Natural killer cell (primary cell): ENCODE measurements around the gene NGFR. TPM values are rescaled to one million over a fixed set of nuclear protein-coding genes. Genes with fewer than 3 reads are reported as not detected.

Source experiments
- ATAC-seq, 3 donors: fragments of 150-1000 bp in 2 of 3; fragments of 200-7000 bp in 1 of 3; cut with Tn5 transposase; 1 replicate in 1 of 3; 2 replicates in 2 of 3; pipeline ENCODE4 v1.10.0; 2021; ENCODE audit warnings: mild to moderate bottlenecking in 2 of 3, moderate library complexity in 2 of 3
- DNase-seq, 2 donors: peaks; one replicate each; pipeline versions ENCODE4 v3.0.0 to v3.0.0-alpha.2; 2013 to 2021; ENCODE audit warnings: mixed read lengths in 1 of 2
- H3K27ac ChIP-seq: one replicate; pipeline ENCODE4 v1.5.1; 2013; ENCODE audit warnings: mild to moderate bottlenecking, low read length
- H3K27me3 ChIP-seq: one replicate; pipeline ENCODE4 v1.6.1; 2013; ENCODE audit warnings: low read length; ENCODE audit not compliant: control insufficient read depth, insufficient read depth
- H3K36me3 ChIP-seq: one replicate; pipeline ENCODE4 v1.6.1; 2013; ENCODE audit warnings: low read length; ENCODE audit not compliant: control insufficient read depth, insufficient read depth
- H3K4me1 ChIP-seq: one replicate; pipeline ENCODE4 v1.6.1; 2013; ENCODE audit warnings: low read length; ENCODE audit not compliant: control insufficient read depth, insufficient read depth
- H3K4me3 ChIP-seq: one replicate; pipeline ENCODE4 v1.5.1; 2013; ENCODE audit warnings: low read length
- H3K9me3 ChIP-seq: one replicate; pipeline ENCODE4 v1.6.1; 2013; ENCODE audit warnings: low read length; ENCODE audit not compliant: control insufficient read depth, insufficient read depth
- H3K27ac Mint-ChIP-seq, 2 donors: one replicate each; pipeline ENCODE4 v1.8.0; 2022; ENCODE audit warnings: mild to moderate bottlenecking in 2 of 2, mixed read lengths in 2 of 2, moderate library complexity in 1 of 2
- H3K27me3 Mint-ChIP-seq, 2 donors: one replicate each; pipeline ENCODE4 v1.8.0; 2022; ENCODE audit warnings: low read depth in 2 of 2, mixed read lengths in 2 of 2
- H3K36me3 Mint-ChIP-seq: one replicate; pipeline ENCODE4 v1.8.0; 2022; ENCODE audit warnings: mixed read lengths
- H3K4me1 Mint-ChIP-seq, 2 donors: one replicate each; pipeline ENCODE4 v1.8.0; 2022; ENCODE audit warnings: mixed read lengths in 2 of 2
- H3K4me3 Mint-ChIP-seq: one replicate; pipeline ENCODE4 v1.8.0; 2022; ENCODE audit warnings: mild to moderate bottlenecking, moderate library complexity, mixed read lengths
- H3K9me3 Mint-ChIP-seq, 2 donors: one replicate each; pipeline ENCODE4 v1.8.0; 2022; ENCODE audit warnings: mixed read lengths in 2 of 2
- WGBS: methylation state at CpG from one replicate; pipeline ENCODE4 v1.1.7; 2013; ENCODE audit warnings: missing lambda C conversion rate; ENCODE audit not compliant: insufficient coverage; 5-methylcytosine and 5-hydroxymethylcytosine counted together
- intact Hi-C: fragments of 100-400 bp; cut with micrococcal nuclease; formaldehyde crosslinking; loops from one replicate; pipeline ENCODE4 v1.14.2; 2022
- total RNA-seq, 4 donors: library from RNA; stranded (reverse); fragments of 120-200 nt in 1 of 4; gene quantifications; one replicate each; pipeline versions ENCODE4 v1.2.3 to v1.2.4, GENCODE V29; 2013 to 2022
- TF ChIP-seq, protein P1 (sequence below): fragments of 200-600 bp; IDR thresholded peaks from one replicate; pipeline ENCODE4 v1.8.0; 2022; ENCODE audit warnings: antibody characterized with exemption

NGFR gene
- total RNA-seq, 3 donors from 2014 or later (not counting 1 experiment from before 2014, with no cell fraction given): 0.91 to 1.8 (median 1.2) TPM

GRCh38 chr17:49525831-49526741 is 31.0 kb downstream of the NGFR start:
- Histone ChIP-seq H3K4me3 (no peak overlapping the region), H3K27me3 (no peaks in the 10 kb centered on the region), H3K4me1 (peaks cover 9% of the 10 kb centered on the region), H3K27ac (no peak overlapping the region), H3K9me3 (no peaks in the 10 kb centered on the region), H3K36me3 (no peaks in the 10 kb centered on the region)
- TF ChIP-seq, protein P1, sequence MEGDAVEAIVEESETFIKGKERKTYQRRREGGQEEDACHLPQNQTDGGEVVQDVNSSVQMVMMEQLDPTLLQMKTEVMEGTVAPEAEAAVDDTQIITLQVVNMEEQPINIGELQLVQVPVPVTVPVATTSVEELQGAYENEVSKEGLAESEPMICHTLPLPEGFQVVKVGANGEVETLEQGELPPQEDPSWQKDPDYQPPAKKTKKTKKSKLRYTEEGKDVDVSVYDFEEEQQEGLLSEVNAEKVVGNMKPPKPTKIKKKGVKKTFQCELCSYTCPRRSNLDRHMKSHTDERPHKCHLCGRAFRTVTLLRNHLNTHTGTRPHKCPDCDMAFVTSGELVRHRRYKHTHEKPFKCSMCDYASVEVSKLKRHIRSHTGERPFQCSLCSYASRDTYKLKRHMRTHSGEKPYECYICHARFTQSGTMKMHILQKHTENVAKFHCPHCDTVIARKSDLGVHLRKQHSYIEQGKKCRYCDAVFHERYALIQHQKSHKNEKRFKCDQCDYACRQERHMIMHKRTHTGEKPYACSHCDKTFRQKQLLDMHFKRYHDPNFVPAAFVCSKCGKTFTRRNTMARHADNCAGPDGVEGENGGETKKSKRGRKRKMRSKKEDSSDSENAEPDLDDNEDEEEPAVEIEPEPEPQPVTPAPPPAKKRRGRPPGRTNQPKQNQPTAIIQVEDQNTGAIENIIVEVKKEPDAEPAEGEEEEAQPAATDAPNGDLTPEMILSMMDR: no peak
- Mint-ChIP-seq H3K27me3 (peaks cover 0 to 12% of the 10 kb centered on the region in 2 donors), H3K36me3 (no peaks in the 10 kb centered on the region), H3K27ac (no peak overlapping the region), H3K4me3 (no peak overlapping the region), H3K4me1 (no peaks in the 10 kb centered on the region), H3K9me3 (no peaks in the 10 kb centered on the region)
- intact Hi-C loops: no loop called here
- ATAC-seq (no peak), DNase-seq (peak in 1 of 2 donors; percentile 7)
- WGBS: 92% methylated on average over 24 of the region's 24 CpGs

GRCh38 chr17:49527927-49528651 is 33.0 kb downstream of the NGFR start:
- Mint-ChIP-seq H3K4me3 (no peak overlapping the region), H3K9me3 (no peaks in the 10 kb centered on the region), H3K36me3 (no peaks in the 10 kb centered on the region), H3K27ac (no peak overlapping the region), H3K4me1 (no peaks in the 10 kb centered on the region), H3K27me3 (peaks cover 13 to 21% of the 10 kb centered on the region in 2 donors)
- no peaks in the 10 kb centered on the region for H3K36me3 ChIP-seq
- no peak overlapping the region for H3K27ac ChIP-seq
- H3K27me3 ChIP-seq: no peaks in the 10 kb centered on the region
- H3K4me3 ChIP-seq: no peak overlapping the region
- no peak for ATAC-seq
- DNase-seq: peak in 1 of 2 donors; percentile 10
- intact Hi-C loops: no loop called here
- WGBS: 90% methylated on average over 11 of the region's 11 CpGs
- H3K9me3 ChIP-seq: no peaks in the 10 kb centered on the region
- H3K4me1 ChIP-seq: peaks cover 9% of the 10 kb centered on the region
- TF ChIP-seq, protein P1: no peak

GRCh38 chr17:49528966-49529365 is 33.9 kb downstream of the NGFR start:
- Histone ChIP-seq H3K27ac (no peak overlapping the region), H3K27me3 (no peaks in the 10 kb centered on the region), H3K9me3 (no peaks in the 10 kb centered on the region), H3K4me3 (no peak overlapping the region), H3K4me1 (peaks cover 2% of the 10 kb centered on the region), H3K36me3 (no peaks in the 10 kb centered on the region)
- no peaks in the 10 kb centered on the region for H3K9me3 Mint-ChIP-seq
- no peaks in the 10 kb centered on the region for H3K4me1 Mint-ChIP-seq
- no peaks in the 10 kb centered on the region for H3K36me3 Mint-ChIP-seq
- H3K27me3 Mint-ChIP-seq: peaks cover 15 to 29% of the 10 kb centered on the region in 2 donors
- peak in 1 of 2 donors; percentile 4 for DNase-seq
- no peak overlapping the region for H3K4me3 Mint-ChIP-seq
- TF ChIP-seq, protein P1: no peak
- H3K27ac Mint-ChIP-seq: no peak overlapping the region
- 90% methylated on average over 2 of the region's 3 CpGs for WGBS
- intact Hi-C loops: no loop called here
- no peak for ATAC-seq
